ENCODE results near the gene NEGR1.

DNA sequence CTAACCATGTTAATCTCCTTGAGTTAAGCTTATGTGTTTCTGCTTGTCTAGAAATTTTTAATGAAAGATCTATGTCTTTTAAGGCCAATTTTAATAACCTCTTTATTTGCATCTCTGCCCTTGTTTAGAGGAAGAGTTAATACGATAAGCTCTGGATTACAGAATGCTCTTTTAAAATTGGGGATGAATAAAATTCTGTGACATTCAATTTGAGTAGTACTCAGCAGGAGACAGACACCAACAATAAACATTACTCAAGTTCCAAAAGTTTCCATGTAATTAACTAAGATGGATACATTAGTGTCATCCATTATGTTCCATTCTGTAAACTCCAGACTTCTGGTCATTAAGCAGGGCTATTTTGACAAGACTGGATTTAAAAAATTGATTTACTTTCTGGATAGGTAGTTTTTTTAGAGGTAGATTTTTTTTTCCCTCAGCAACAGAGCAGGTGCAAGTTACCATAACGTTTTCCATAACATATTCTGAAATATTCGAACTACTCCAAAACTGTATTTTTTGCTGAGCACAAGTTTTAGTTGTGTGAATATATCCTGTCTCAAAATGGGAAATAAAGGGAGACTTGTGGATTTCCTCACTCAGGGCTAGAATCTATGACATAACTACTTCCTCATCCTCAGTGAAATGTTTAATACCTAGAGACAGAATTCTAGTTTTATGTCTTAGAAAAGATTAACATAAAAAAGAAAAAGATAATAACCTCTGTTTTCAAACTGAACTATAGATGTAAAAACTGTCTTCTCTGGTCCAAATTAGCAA, 221.7 kb downstream of the NEGR1 start:
- TF ChIP-seq CTCF (IDR thresholded peaks at IDR 0.05) (no peak), POLR2A (IDR thresholded peaks at IDR 0.05) (no peak)

Measured in thyroid gland (tissue), 4 donors.